Esophagus muscularis mucosa (tissue), 4 donors: ENCODE measurements around the gene TLCD3A.

Experiments
- EP300 ChIP-seq: sonication (generic); formaldehyde crosslinking; IDR thresholded peaks from one replicate; pipeline ENCODE4 v1.6.1; 2017; ENCODE audit warnings: antibody characterized with exemption
- POLR2A ChIP-seq: fragments of 450-650 bp; IDR thresholded peaks from one replicate; pipeline ENCODE4 v1.6.1; 2017; ENCODE audit warnings: antibody characterized with exemption, moderate library complexity, mild to moderate bottlenecking, low read depth
- POLR2AphosphoS5 ChIP-seq, 2 donors: sonication (generic); formaldehyde crosslinking; IDR thresholded peaks; one replicate each; pipeline ENCODE4 v1.6.1; 2017; ENCODE audit warnings: antibody characterized with exemption in 2 of 2
- TF ChIP-seq, protein P1 (sequence below), 3 experiments: fragments of 200-600 bp in 2 of 3; fragments of 450-650 bp in 1 of 3; sonication (generic) in 2 of 3; IDR thresholded peaks; one replicate each; pipeline ENCODE4 v1.5.1; 2017 to 2019; ENCODE audit warnings: antibody characterized with exemption in 3 of 3, mild to moderate bottlenecking in 2 of 3, moderate library complexity in 1 of 3

DNA sequence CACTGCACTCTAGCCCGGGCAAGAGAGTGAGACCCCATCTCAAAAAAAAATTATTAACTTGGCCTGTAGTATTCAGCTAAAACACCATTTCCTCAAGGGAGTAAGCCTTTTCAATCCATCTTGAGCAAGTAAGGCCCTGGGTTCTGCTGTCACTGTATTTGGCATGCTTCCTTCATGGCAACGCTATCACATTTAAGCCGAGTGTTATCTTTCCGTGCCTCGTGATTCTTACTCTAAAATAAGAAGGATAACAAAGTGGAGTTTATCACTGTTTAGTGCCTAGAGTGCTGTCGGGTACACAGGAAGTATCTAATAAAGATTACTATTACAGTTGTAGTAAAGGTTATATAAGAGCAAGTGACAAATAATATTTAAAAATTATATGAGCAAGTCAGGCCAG lies 26.5 kb upstream of the TLCD3A start:
- TF ChIP-seq, protein P1, sequence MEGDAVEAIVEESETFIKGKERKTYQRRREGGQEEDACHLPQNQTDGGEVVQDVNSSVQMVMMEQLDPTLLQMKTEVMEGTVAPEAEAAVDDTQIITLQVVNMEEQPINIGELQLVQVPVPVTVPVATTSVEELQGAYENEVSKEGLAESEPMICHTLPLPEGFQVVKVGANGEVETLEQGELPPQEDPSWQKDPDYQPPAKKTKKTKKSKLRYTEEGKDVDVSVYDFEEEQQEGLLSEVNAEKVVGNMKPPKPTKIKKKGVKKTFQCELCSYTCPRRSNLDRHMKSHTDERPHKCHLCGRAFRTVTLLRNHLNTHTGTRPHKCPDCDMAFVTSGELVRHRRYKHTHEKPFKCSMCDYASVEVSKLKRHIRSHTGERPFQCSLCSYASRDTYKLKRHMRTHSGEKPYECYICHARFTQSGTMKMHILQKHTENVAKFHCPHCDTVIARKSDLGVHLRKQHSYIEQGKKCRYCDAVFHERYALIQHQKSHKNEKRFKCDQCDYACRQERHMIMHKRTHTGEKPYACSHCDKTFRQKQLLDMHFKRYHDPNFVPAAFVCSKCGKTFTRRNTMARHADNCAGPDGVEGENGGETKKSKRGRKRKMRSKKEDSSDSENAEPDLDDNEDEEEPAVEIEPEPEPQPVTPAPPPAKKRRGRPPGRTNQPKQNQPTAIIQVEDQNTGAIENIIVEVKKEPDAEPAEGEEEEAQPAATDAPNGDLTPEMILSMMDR (IDR thresholded peaks at IDR 0.05), result no peak
- TF ChIP-seq POLR2A, result no peak
- TF ChIP-seq EP300, result no peak
- no peak for TF ChIP-seq POLR2AphosphoS5 (IDR thresholded peaks at IDR 0.05)
